Measurements from ENCODE around the gene NFATC1.

DNA sequence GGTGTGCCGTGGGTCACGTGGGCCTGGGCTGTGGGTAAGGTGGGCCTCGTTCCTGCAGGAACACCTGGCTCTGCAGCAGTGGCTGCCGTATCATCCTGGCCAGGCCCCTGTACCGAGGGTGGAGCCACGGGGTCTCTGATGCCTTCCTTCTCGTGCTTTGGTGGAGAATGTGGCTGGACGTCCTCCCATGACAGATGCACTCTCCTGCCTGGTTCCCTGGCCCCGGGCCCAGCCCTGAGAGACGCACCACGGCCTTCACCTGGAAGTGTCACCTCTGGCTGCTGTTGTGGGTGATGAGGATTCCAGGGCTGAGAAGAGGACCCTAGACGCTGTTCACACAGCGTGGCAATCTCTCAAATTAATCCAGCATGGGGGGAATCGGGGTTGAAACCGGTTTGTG lies 49.5 kb downstream of the NFATC1 start:
- no peak for TF ChIP-seq CTCF (IDR thresholded peaks at IDR 0.05)
- no peak for TF ChIP-seq POLR2A (IDR thresholded peaks at IDR 0.05)

All from esophagus squamous epithelium (tissue), 4 donors.